SU-DHL-6 (cell line): Measurements from ENCODE around the gene RAB36.

ENCODE experiments used
- EZH2phosphoT487 ChIP-seq: fragments of 200-600 bp; sonication (generic), shearing (Covaris generic); conservative IDR thresholded peaks from 2 replicates; pipeline ENCODE4 v1.6.1; 2018; ENCODE audit warnings: mild to moderate bottlenecking, antibody characterized with exemption, low read length, moderate library complexity, mixed read lengths
- TF ChIP-seq, protein P1 (sequence below): fragments of 200-600 bp; sonication (generic); IDR thresholded peaks from one replicate; pipeline ENCODE4 v1.5.1; 2017; ENCODE audit warnings: antibody characterized with exemption, mild to moderate bottlenecking, low read length, moderate library complexity; ENCODE audit not compliant: insufficient read depth, poor library complexity, severe bottlenecking

DNA sequence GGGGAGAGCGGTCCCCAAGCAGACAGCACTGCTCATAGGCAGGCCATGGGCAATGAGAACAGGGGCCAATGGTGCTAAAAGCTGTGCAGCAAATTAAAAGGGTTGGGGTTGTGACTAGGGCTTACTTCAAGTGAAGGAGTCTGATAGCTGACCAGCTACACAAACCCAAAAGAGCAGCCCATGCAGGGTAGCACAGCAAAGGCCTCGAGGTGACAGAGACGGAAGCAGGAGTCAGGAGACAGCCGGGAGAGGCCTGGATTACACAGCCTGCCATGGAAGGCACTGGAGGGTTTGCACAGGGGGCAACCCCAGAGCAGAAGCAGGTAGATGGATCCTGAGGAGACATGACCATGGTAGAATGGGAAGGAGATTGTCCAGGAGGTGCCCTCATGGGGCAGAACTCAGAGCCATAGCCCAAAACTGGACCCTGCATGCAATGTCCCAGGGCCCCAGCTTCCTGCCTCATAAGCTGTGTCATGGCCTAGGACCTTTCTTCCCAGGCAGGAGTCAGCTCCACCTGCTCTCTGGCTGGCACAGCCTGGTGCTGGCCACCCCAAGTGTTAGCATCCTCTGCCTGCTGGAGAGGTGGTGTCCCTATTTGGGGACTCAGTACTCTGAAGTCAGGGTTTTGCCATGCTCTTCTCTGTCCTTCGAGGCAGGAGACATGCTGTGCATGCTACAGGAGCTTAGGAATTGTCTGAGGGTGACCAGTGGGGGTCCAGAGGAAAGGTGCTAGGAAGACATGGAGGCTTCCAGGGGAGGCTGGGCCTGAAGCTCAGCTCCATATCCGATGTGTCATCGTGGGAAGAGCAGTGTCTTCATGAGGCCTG, 36.8 kb upstream of the RAB36 start:
- TF ChIP-seq, protein P1, sequence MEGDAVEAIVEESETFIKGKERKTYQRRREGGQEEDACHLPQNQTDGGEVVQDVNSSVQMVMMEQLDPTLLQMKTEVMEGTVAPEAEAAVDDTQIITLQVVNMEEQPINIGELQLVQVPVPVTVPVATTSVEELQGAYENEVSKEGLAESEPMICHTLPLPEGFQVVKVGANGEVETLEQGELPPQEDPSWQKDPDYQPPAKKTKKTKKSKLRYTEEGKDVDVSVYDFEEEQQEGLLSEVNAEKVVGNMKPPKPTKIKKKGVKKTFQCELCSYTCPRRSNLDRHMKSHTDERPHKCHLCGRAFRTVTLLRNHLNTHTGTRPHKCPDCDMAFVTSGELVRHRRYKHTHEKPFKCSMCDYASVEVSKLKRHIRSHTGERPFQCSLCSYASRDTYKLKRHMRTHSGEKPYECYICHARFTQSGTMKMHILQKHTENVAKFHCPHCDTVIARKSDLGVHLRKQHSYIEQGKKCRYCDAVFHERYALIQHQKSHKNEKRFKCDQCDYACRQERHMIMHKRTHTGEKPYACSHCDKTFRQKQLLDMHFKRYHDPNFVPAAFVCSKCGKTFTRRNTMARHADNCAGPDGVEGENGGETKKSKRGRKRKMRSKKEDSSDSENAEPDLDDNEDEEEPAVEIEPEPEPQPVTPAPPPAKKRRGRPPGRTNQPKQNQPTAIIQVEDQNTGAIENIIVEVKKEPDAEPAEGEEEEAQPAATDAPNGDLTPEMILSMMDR, result no peak
- TF ChIP-seq EZH2phosphoT487, result no peak
